HUES64 (cell line): Measurements from ENCODE around the gene CYBRD1.
"Not testable (repeated sequence)": the region's sequence is repeated elsewhere in the genome, so short reads cannot be mapped to it uniquely, and the experiment has no call there.

Experiments used
- H3K27ac ChIP-seq: 2 replicates; pipeline ENCODE4 v1.7.0; 2013; ENCODE audit warnings: low read depth, low read length, inconsistent platforms
- H3K27me3 ChIP-seq: 2 replicates; pipeline ENCODE4 v1.6.1; 2013; ENCODE audit warnings: mild to moderate bottlenecking, low read length; ENCODE audit not compliant: insufficient read depth
- H3K36me3 ChIP-seq: 2 replicates; pipeline ENCODE4 v1.6.1; 2013; ENCODE audit warnings: mild to moderate bottlenecking, low read length; ENCODE audit not compliant: insufficient read depth
- H3K4me1 ChIP-seq: 2 replicates; pipeline ENCODE4 v1.6.1; 2013; ENCODE audit warnings: mild to moderate bottlenecking, low read length, moderate library complexity; ENCODE audit not compliant: insufficient read depth
- H3K4me3 ChIP-seq: 2 replicates; pipeline ENCODE4 v1.5.1; 2013; ENCODE audit warnings: mild to moderate bottlenecking, low read length, moderate library complexity
- H3K9ac ChIP-seq: 2 replicates; pipeline ENCODE4 v1.6.1; 2013; ENCODE audit warnings: mild to moderate bottlenecking, low read depth, low read length
- H3K9me3 ChIP-seq: 2 replicates; pipeline ENCODE4 v1.6.1; 2013; ENCODE audit warnings: low read depth, low read length; ENCODE audit not compliant: insufficient read depth
- WGBS: fragments of 150-250, 120-280 bp; methylation state at CpG from one replicate; pipeline ENCODE4 v1.1.7; 2013; ENCODE audit warnings: missing lambda C conversion rate; 5-methylcytosine and 5-hydroxymethylcytosine counted together

Gene CYBRD1

DNA sequence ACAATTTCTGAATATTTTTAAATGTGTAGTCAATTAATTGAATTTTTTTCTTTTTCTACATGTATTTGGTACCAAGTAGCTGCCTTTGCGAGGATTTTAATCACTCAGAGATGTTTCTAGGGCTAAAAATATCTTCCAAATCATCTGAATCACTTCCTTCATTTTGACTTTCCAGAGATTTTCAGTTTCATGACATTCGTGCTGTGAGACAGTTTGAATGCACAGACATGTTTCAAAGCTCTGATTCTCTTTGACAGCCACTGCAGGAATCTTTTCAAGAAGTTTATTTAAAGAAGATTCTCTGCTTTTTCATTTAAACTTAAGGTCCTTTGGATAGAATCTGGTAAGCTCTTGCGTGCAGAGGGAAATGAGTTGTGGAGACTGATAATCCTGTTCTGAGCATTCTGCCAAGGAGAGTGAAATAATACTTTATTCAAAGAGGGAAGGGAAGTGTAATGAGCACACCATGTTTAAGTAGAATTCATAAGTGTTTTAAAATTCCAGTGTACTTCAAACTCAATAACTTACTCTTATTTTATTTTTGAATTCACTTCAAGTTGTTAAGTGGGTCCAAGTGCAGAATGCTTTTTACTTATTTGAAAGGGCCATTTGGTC, 9.7 kb downstream of the CYBRD1 start:
- Histone ChIP-seq H3K9ac (no peak overlapping the region), H3K9me3 (no peaks in the 10 kb centered on the region; the same call in 1 of the 2 replicates), H3K4me3 (no peak overlapping the region), H3K36me3 (no peaks in the 10 kb centered on the region), H3K4me1 (0 out of 2 replicates have a peak, but pooled peaks cover 4% of the 10 kb centered on the region), H3K27me3 (no peaks in the 10 kb centered on the region), H3K27ac (no peak overlapping the region)
- WGBS = 96% methylated on average over 3 of the region's 3 CpGs

DNA sequence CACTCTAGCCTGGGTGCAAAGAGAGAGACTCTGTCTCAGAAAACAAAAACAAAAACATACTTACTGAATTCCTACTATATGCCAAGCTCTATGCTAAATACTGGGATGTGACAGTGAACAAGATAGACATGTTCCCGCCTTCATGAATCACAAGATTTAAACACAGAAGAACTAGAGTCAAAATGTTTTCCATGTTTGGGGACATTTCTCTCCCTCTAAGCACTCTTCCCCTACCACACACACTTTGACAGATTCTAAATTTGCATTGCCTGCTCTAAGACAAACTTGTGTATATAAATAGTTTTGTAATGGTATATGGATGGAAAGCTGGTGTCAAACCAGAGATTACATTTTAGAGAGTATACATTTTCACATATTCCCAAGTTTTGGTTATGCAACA, 11.1 kb downstream of the CYBRD1 start:
- Histone ChIP-seq H3K4me3 (no peak overlapping the region), H3K27me3 (no peaks in the 10 kb centered on the region), H3K9me3 (no peaks in the 10 kb centered on the region; the same call in 1 of the 2 replicates), H3K27ac (no peak overlapping the region), H3K9ac (no peak overlapping the region), H3K36me3 (no peaks in the 10 kb centered on the region), H3K4me1 (0 out of 2 replicates have a peak, but pooled peaks cover 4% of the 10 kb centered on the region)
- 96% methylated on average over 1 of the region's 1 CpG for WGBS

GRCh38 chr2:171535528-171535927, 13.3 kb downstream of the CYBRD1 start:
- not testable (repeated sequence) for H3K27ac ChIP-seq, H3K4me3 ChIP-seq, H3K4me1 ChIP-seq, H3K9ac ChIP-seq, H3K36me3 ChIP-seq, H3K27me3 ChIP-seq, H3K9me3 ChIP-seq
- 92% methylated on average over 4 of the region's 4 CpGs for WGBS

DNA sequence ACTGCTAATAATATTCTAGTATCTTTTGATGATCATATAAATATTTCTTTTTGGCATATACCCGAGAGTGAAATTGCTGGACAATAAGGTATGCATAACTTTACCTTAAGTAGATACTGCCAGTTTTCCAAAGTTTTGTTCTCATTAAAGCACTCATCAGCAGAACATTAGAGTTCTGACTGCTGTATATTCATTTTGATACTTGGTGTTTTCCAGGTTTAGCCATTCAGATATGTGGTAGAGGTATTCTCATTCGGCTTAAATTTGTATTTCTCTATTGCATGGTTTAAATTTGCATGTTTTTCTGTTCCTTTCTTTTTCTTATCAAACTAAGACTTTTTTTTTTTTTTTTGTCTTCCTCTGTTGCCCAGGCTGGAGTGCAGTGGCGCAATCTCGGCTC, 18.2 kb downstream of the CYBRD1 start:
- Histone ChIP-seq H3K36me3 (0 out of 2 replicates have a peak, but pooled peaks cover 3% of the 10 kb centered on the region), H3K9ac (no peak overlapping the region), H3K27me3 (no peaks in the 10 kb centered on the region), H3K4me1 (no peaks in the 10 kb centered on the region), H3K27ac (no peak overlapping the region), H3K4me3 (no peak overlapping the region), H3K9me3 (no peaks in the 10 kb centered on the region)
- WGBS = 98% methylated on average over 3 of the region's 4 CpGs

DNA sequence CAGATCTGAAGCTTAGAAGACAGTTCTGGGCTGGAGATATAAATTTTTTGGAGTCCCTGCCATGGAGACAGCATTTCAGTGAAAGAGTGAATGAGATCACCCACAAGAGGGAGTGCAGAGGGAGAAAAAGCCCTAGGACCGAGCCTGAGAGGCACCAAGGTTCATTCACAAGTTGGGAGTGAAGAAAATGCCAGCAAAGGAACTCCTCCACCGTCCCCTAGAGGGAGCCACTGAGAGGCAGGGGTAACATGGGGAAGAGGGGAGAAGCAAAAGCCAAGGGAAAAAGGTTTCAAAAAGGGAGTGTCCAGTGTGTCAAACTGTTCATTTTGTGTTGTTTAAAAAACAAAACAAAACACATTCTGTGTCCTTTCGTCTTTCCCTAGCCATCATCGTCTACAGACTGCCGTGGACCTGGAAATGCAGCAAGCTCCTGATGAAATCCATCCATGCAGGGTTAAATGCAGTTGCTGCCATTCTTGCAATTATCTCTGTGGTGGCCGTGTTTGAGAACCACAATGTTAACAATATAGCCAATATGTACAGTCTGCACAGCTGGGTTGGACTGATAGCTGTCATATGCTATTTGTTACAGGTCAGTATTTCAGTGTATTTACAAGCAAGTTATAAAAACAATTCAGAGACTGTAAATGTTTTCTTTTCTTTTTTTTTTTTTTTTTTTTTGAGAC, 19.1 kb downstream of the CYBRD1 start:
- WGBS = 93% methylated on average over 6 of the region's 6 CpGs

GRCh38 chr2:171545086-171545485, 22.8 kb downstream of the CYBRD1 start:
- H3K4me1 ChIP-seq = no peaks in the 10 kb centered on the region
- H3K27me3 ChIP-seq = no peaks in the 10 kb centered on the region
- no peaks in the 10 kb centered on the region for H3K9me3 ChIP-seq
- no peak overlapping the region for H3K9ac ChIP-seq
- H3K27ac ChIP-seq = no peak overlapping the region
- WGBS = no CpG with 5 or more reads among the region's 1 CpG
- 0 out of 2 replicates have a peak, but pooled peaks cover 3% of the 10 kb centered on the region for H3K36me3 ChIP-seq
- H3K4me3 ChIP-seq = no peak overlapping the region

More for the DNA sequence above, 19.1 kb downstream of the CYBRD1 start:
- Histone ChIP-seq H3K36me3 (0 out of 2 replicates have a peak, but pooled peaks cover 3% of the 10 kb centered on the region), H3K27me3 (no peaks in the 10 kb centered on the region), H3K4me1 (no peaks in the 10 kb centered on the region), H3K9ac (no peak overlapping the region), H3K9me3 (no peaks in the 10 kb centered on the region), H3K27ac (no peak overlapping the region), H3K4me3 (no peak overlapping the region)

- H3K4me1 ChIP-seq = no peaks in the 10 kb centered on the region
- no peak overlapping the region for H3K27ac ChIP-seq
- no peaks in the 10 kb centered on the region for H3K36me3 ChIP-seq
- no peak overlapping the region for H3K4me3 ChIP-seq
- no peaks in the 10 kb centered on the region for H3K27me3 ChIP-seq
- H3K9ac ChIP-seq = no peak overlapping the region
- no peaks in the 10 kb centered on the region for H3K9me3 ChIP-seq
Measured at GRCh38 chr2:171547256-171547655, 25.0 kb downstream of the CYBRD1 start.

GRCh38 chr2:171547720-171548119, 25.4 kb downstream of the CYBRD1 start:
- H3K36me3 ChIP-seq = no peaks in the 10 kb centered on the region
- no peak overlapping the region for H3K4me3 ChIP-seq
- H3K27me3 ChIP-seq = no peaks in the 10 kb centered on the region
- 98% methylated on average over 1 of the region's 2 CpGs for WGBS
- H3K27ac ChIP-seq = no peak overlapping the region
- H3K4me1 ChIP-seq = no peaks in the 10 kb centered on the region
- H3K9me3 ChIP-seq = no peaks in the 10 kb centered on the region
- no peak overlapping the region for H3K9ac ChIP-seq

DNA sequence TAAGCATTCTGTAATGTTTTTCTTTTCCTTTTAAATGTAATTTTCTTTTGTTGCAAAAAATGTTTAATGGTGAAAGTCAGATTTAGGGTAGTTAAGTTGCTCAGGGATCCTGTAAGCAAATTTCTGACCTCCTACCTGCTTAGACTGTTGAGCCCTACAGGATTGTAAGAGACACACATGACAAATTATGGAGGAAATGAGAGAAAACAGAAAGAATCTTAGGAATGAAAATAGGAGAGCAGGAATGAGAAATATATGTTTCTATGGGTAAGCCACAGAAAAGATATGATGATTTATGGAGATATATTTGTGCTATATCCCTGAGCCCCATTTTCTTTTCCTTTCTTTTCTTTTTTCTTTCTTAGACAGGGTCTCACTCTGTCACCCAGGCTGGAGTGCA, 28.3 kb downstream of the CYBRD1 start:
- Histone ChIP-seq H3K4me3 (no peak overlapping the region), H3K9ac (no peak overlapping the region), H3K4me1 (no peaks in the 10 kb centered on the region), H3K9me3 (no peaks in the 10 kb centered on the region), H3K27ac (no peak overlapping the region), H3K27me3 (no peaks in the 10 kb centered on the region), H3K36me3 (peaks cover 11% of the 10 kb centered on the region)

DNA sequence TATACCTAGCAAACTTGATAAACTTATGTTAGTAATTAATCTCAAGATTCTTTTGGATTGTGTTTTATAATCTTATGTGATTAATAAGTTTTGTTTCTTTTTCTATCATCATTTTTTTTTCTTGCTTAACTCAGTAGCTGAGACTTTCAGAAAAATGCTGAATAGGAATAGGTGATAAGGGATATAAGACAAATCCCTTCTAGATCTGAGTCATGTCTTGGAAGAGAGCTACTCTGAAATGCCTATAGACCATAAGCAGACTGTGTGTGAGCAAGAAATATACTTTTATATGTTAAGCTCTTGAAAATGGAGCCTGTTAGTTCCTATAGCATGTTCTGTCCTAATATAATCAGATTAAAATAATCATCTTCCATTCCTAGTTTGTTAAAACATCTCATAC, 29.6 kb downstream of the CYBRD1 start:
- Histone ChIP-seq H3K27me3 (no peaks in the 10 kb centered on the region), H3K27ac (no peak overlapping the region), H3K4me1 (no peaks in the 10 kb centered on the region), H3K9me3 (no peaks in the 10 kb centered on the region), H3K4me3 (no peak overlapping the region), H3K36me3 (peaks cover 12% of the 10 kb centered on the region), H3K9ac (no peak overlapping the region)

GRCh38 chr2:171553236-171553635, 31.0 kb downstream of the CYBRD1 start:
- Histone ChIP-seq H3K27me3 (no peaks in the 10 kb centered on the region), H3K27ac (no peak overlapping the region), H3K9me3 (no peaks in the 10 kb centered on the region), H3K4me1 (peaks cover 3% of the 10 kb centered on the region; the same call in 1 of the 2 replicates), H3K9ac (no peak overlapping the region), H3K36me3 (peaks cover 12% of the 10 kb centered on the region), H3K4me3 (no peak overlapping the region)
- WGBS = 100% methylated on average over 2 of the region's 2 CpGs
